T-helper 1 cell (primary cell): ENCODE measurements around the gene ACER3.
A peak's percentile ranks its signal among the peaks of the same experiment; 100 is the strongest.
"Not testable (repeated sequence)": the region's sequence is repeated elsewhere in the genome, so short reads cannot be mapped to it uniquely, and the experiment has no call there.

Source experiments
- DNase-seq, 5 donors: peaks; one replicate each; pipeline ENCODE4 v3.0.0-alpha.2; 2012 to 2020

Gene ACER3

GRCh38 chr11:76939219-76939631, 78.5 kb downstream of the ACER3 start:
- no peak for DNase-seq

- no peak for DNase-seq
These were observed 83.5 kb downstream of the ACER3 start for GRCh38 chr11:76944225-76944624.

- DNase-seq: no peak
These were observed 85.5 kb downstream of the ACER3 start for GRCh38 chr11:76946223-76946622.

GRCh38 chr11:76947190-76947589, 86.5 kb downstream of the ACER3 start:
- no peak for DNase-seq

- DNase-seq: no peak
These were observed 87.1 kb downstream of the ACER3 start for GRCh38 chr11:76947800-76948199.

GRCh38 chr11:76955459-76956114, 94.9 kb downstream of the ACER3 start:
- no peak for DNase-seq

- DNase-seq: no peak
These were observed 102.1 kb downstream of the ACER3 start for GRCh38 chr11:76962583-76963416.

GRCh38 chr11:76963417-76964168, 102.9 kb downstream of the ACER3 start:
- not testable (repeated sequence) for DNase-seq

GRCh38 chr11:76972051-76972450, 111.3 kb downstream of the ACER3 start:
- DNase-seq: no peak

- DNase-seq: no peak
These were observed 113.6 kb downstream of the ACER3 start for GRCh38 chr11:76974179-76974891.

GRCh38 chr11:76975513-76975912, 114.8 kb downstream of the ACER3 start:
- no peak for DNase-seq

- DNase-seq: no peak
These were observed 117.1 kb downstream of the ACER3 start for GRCh38 chr11:76977791-76978190.

GRCh38 chr11:76978239-76978638, 117.5 kb downstream of the ACER3 start:
- no peak for DNase-seq

GRCh38 chr11:76978818-76979217, 118.1 kb downstream of the ACER3 start:
- no peak for DNase-seq

GRCh38 chr11:76980196-76980595, 119.5 kb downstream of the ACER3 start:
- DNase-seq: no peak

GRCh38 chr11:76984743-76985142, 124.0 kb downstream of the ACER3 start:
- no peak for DNase-seq

GRCh38 chr11:76987203-76987602, 126.5 kb downstream of the ACER3 start:
- DNase-seq: no peak

GRCh38 chr11:76990628-76991027, 129.9 kb downstream of the ACER3 start:
- DNase-seq: no peak

- DNase-seq: no peak
These were observed 134.4 kb downstream of the ACER3 start for GRCh38 chr11:76995081-76995576.

GRCh38 chr11:76997512-76997911, 136.8 kb downstream of the ACER3 start:
- DNase-seq: peak in 1 of 5 donors; percentile 13

- no peak for DNase-seq
These were observed 138.9 kb downstream of the ACER3 start for GRCh38 chr11:76999597-76999996.

GRCh38 chr11:77001613-77002012, 140.9 kb downstream of the ACER3 start:
- DNase-seq: no peak

- no peak for DNase-seq
These were observed 142.1 kb downstream of the ACER3 start for GRCh38 chr11:77002776-77003175.
